ENCODE measurements around the gene CASS4.

DNA sequence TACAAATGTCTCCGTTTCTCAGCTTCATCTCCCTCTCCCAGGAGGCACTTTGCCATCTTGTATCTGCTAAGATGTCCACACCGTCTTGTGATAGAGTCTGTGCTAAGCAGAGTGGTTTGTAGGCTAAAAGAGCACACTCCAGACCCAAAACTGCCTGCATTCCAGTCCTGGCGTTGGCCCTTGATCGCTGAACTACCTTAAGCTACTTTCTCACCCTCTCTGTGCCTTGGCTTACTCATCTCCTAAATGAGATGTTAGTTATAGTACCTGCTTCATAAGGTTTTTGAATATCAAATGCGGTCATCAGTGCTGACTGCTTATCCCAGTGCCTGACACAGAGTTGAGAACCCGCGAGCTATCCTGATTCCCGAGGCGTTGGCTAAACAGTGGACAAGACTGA, 14.0 kb downstream of the CASS4 start:
- TF ChIP-seq CTCF (IDR thresholded peaks at IDR 0.05) (no peak), NR3C1 (CRISPR knock-in tag; conservative IDR thresholded peaks at IDR 0.05; ENCODE audit: low read depth) (no peak), TCF7 (CRISPR knock-in tag; IDR thresholded peaks at IDR 0.05; ENCODE audit: low read depth) (no peak), NFYB (CRISPR knock-in tag; conservative IDR thresholded peaks at IDR 0.05; ENCODE audit: low read depth) (no peak), SP1 (CRISPR knock-in tag; conservative IDR thresholded peaks at IDR 0.05) (no peak), CBFB (CRISPR knock-in tag; IDR thresholded peaks at IDR 0.05; ENCODE audit: low read depth) (no peak), ELF4 (CRISPR knock-in tag; IDR thresholded peaks at IDR 0.05; ENCODE audit: low read depth) (no peak), ZNF512 (CRISPR knock-in tag; IDR thresholded peaks at IDR 0.05; ENCODE audit: borderline replicate concordance) (no peak)
